HEK293 (cell line): Measurements from ENCODE around the gene JUP.

Source experiments
- CTCF ChIA-PET: fragments of 350-600 bp; formaldehyde crosslinking; extraction: SDS; loops from one replicate; lab custom pipeline; 2021; ENCODE audit warnings: antibody characterized with exemption; lab: Yijun Ruan, JAX
- POLR2A ChIA-PET: fragments of 300-600 bp; formaldehyde crosslinking; extraction: SDS; loops from one replicate; lab custom pipeline; 2020; ENCODE audit warnings: antibody characterized with exemption, inconsistent platforms; lab: Yijun Ruan, JAX
- H3K27ac ChIP-seq: fragments of 200-500 bp; sonication (Bioruptor generic); 2 replicates; pipeline ENCODE4 v1.5.1; 2014; ENCODE audit warnings: low read depth, low read length, control low read depth, inconsistent platforms; ENCODE audit errors: extremely low read depth
- H3K36me3 ChIP-seq, 2 experiments: fragments of 200-500 bp in 1 of 2; sonication (Bioruptor generic) in 1 of 2; 1 replicate in 1 of 2; 2 replicates in 1 of 2; pipeline ENCODE4 v1.5.1; 2014 to 2017; ENCODE audit warnings: inconsistent platforms in 2 of 2, low read length in 2 of 2; ENCODE audit not compliant: control insufficient read depth in 2 of 2, insufficient read depth in 1 of 2
- H3K4me1 ChIP-seq: fragments of 200-500 bp; sonication (Bioruptor generic); 2 replicates; pipeline ENCODE4 v1.5.1; 2014; ENCODE audit warnings: mild to moderate bottlenecking, low read length, inconsistent platforms; ENCODE audit not compliant: control insufficient read depth, insufficient read depth
- H3K4me3 ChIP-seq: 2 replicates; pipeline ENCODE4 v1.5.1; 2011; ENCODE audit warnings: low read depth, mild to moderate bottlenecking, control low read depth, low read length, moderate library complexity
- H3K9me3 ChIP-seq: fragments of 200-500 bp; sonication (Bioruptor generic); 2 replicates; pipeline ENCODE4 v1.5.1; 2014; ENCODE audit warnings: low read depth, low read length, inconsistent platforms; ENCODE audit not compliant: control insufficient read depth, insufficient read depth
- HOXA7 ChIP-seq: sonication (generic); formaldehyde crosslinking; IDR thresholded peaks from 2 replicates; pipeline ENCODE4 v1.8.1; 2022; ENCODE audit warnings: missing genetic modification reagents, borderline replicate concordance
- INSM2 ChIP-seq: fragments of 450-650 bp; formaldehyde crosslinking; IDR thresholded peaks from 2 replicates; pipeline ENCODE4 v1.5.1; 2016; ENCODE audit warnings: missing biosample characterization, missing genetic modification characterization
- SCRT2 ChIP-seq: fragments of 450-650 bp; formaldehyde crosslinking; IDR thresholded peaks from 2 replicates; pipeline ENCODE4 v1.5.1; 2016; ENCODE audit warnings: missing biosample characterization, missing genetic modification characterization
- TCF7L2 ChIP-seq: IDR thresholded peaks from 2 replicates; pipeline ENCODE4 v1.6.1; 2011; ENCODE audit warnings: low read depth, mild to moderate bottlenecking, inconsistent platforms, low read length, moderate library complexity, borderline replicate concordance
- TRIM28 ChIP-seq: IDR thresholded peaks from 2 replicates; pipeline ENCODE4 v1.6.1; 2011; ENCODE audit warnings: low read length, control low read depth, borderline replicate concordance
- ZBTB7A ChIP-seq: fragments of 450-650 bp; formaldehyde crosslinking; IDR thresholded peaks from 2 replicates; pipeline ENCODE4 v1.5.1; 2016; ENCODE audit warnings: low read depth, missing biosample characterization, missing genetic modification characterization
- ZNF133 ChIP-seq: fragments of 450-650 bp; formaldehyde crosslinking; IDR thresholded peaks from 2 replicates; pipeline ENCODE4 v1.5.1; 2016; ENCODE audit warnings: missing biosample characterization, missing genetic modification characterization
- ZNF174 ChIP-seq: fragments of 450-650 bp; formaldehyde crosslinking; IDR thresholded peaks from 2 replicates; pipeline ENCODE4 v1.5.0; 2017; ENCODE audit warnings: missing biosample characterization, mild to moderate bottlenecking, missing genetic modification characterization
- ZNF311 ChIP-seq: fragments of 450-650 bp; formaldehyde crosslinking; IDR thresholded peaks from 2 replicates; pipeline ENCODE4 v1.5.1; 2017; ENCODE audit warnings: missing biosample characterization, missing genetic modification characterization, borderline replicate concordance
- ZNF48 ChIP-seq: fragments of 450-650 bp; formaldehyde crosslinking; IDR thresholded peaks from 2 replicates; pipeline ENCODE4 v1.5.1; 2016; ENCODE audit warnings: missing biosample characterization, missing genetic modification characterization
- ZNF600 ChIP-seq: fragments of 450-650 bp; formaldehyde crosslinking; IDR thresholded peaks from 2 replicates; pipeline ENCODE4 v1.5.1; 2016; ENCODE audit warnings: missing biosample characterization, missing genetic modification characterization
- ZNF670 ChIP-seq: fragments of 450-650 bp; formaldehyde crosslinking; IDR thresholded peaks from 2 replicates; pipeline ENCODE4 v1.5.1; 2016; ENCODE audit warnings: missing biosample characterization, missing genetic modification characterization, low read depth
- ZNF777 ChIP-seq: fragments of 450-650 bp; formaldehyde crosslinking; IDR thresholded peaks from 2 replicates; pipeline ENCODE4 v1.5.1; 2017; ENCODE audit warnings: missing biosample characterization, missing genetic modification characterization, borderline replicate concordance
- ZNF785 ChIP-seq: fragments of 450-650 bp; formaldehyde crosslinking; IDR thresholded peaks from 2 replicates; pipeline ENCODE4 v1.5.1; 2016; ENCODE audit warnings: missing biosample characterization, missing genetic modification characterization
- ZNF843 ChIP-seq: fragments of 450-650 bp; formaldehyde crosslinking; IDR thresholded peaks from 2 replicates; pipeline ENCODE4 v1.5.1; 2016; ENCODE audit warnings: missing biosample characterization, missing genetic modification characterization
- TF ChIP-seq, protein P1 (sequence below): fragments of 450-650 bp; formaldehyde crosslinking; IDR thresholded peaks from 2 replicates; pipeline ENCODE4 v1.5.1; 2016; ENCODE audit warnings: missing biosample characterization, missing genetic modification characterization
- TF ChIP-seq, protein P2 (sequence below): fragments of 450-650 bp; formaldehyde crosslinking; IDR thresholded peaks from 2 replicates; pipeline ENCODE4 v1.5.1; 2016; ENCODE audit warnings: missing biosample characterization, missing genetic modification characterization
- TF ChIP-seq, protein P3 (sequence below): fragments of 450-650 bp; formaldehyde crosslinking; IDR thresholded peaks from 2 replicates; pipeline ENCODE4 v1.5.1; 2016; ENCODE audit warnings: missing biosample characterization, missing genetic modification characterization
- TF ChIP-seq, protein P4 (sequence below): fragments of 450-650 bp; formaldehyde crosslinking; IDR thresholded peaks from 2 replicates; pipeline ENCODE4 v1.5.1; 2016; ENCODE audit warnings: missing biosample characterization, missing genetic modification characterization, low read depth
- TF ChIP-seq, protein P5 (sequence below): fragments of 450-650 bp; formaldehyde crosslinking; IDR thresholded peaks from 2 replicates; pipeline ENCODE4 v1.5.1; 2016; ENCODE audit warnings: missing biosample characterization, missing genetic modification characterization

JUP gene

DNA sequence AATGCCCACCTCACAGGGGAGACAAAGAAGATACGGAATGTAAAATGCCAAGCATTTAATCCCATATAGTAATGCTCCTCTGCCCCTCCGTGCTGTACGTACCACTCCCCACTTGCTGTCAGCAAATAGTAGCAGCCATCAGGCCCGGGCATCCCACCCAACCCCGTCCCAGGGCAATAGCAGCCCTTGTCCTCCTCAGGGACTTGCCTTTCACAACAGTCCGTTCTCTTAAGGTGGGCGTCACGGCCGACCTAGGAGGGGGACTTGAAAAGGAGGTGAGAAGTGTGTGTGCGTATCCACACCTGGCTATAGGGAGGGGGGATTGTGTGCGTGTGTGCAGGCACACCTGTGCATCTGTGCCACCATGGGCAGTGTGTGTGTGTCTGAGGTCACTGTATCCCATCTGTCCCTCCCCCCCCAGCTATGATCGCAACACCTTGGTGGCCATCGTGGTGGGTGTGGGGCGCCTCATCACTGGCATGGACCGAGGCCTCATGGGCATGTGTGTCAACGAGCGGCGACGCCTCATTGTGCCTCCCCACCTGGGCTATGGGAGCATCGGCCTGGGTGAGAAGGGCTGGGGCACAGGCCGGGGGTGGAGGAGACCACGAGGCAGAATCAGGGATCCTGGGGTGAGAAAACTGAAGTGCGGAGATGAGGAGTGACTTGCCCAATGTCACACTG is 30.3 kb upstream of the JUP start (continued):
- TF ChIP-seq, protein P1, sequence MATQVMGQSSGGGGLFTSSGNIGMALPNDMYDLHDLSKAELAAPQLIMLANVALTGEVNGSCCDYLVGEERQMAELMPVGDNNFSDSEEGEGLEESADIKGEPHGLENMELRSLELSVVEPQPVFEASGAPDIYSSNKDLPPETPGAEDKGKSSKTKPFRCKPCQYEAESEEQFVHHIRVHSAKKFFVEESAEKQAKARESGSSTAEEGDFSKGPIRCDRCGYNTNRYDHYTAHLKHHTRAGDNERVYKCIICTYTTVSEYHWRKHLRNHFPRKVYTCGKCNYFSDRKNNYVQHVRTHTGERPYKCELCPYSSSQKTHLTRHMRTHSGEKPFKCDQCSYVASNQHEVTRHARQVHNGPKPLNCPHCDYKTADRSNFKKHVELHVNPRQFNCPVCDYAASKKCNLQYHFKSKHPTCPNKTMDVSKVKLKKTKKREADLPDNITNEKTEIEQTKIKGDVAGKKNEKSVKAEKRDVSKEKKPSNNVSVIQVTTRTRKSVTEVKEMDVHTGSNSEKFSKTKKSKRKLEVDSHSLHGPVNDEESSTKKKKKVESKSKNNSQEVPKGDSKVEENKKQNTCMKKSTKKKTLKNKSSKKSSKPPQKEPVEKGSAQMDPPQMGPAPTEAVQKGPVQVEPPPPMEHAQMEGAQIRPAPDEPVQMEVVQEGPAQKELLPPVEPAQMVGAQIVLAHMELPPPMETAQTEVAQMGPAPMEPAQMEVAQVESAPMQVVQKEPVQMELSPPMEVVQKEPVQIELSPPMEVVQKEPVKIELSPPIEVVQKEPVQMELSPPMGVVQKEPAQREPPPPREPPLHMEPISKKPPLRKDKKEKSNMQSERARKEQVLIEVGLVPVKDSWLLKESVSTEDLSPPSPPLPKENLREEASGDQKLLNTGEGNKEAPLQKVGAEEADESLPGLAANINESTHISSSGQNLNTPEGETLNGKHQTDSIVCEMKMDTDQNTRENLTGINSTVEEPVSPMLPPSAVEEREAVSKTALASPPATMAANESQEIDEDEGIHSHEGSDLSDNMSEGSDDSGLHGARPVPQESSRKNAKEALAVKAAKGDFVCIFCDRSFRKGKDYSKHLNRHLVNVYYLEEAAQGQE (tag by site-specific recombination): no peak
- TF ChIP-seq, protein P2, sequence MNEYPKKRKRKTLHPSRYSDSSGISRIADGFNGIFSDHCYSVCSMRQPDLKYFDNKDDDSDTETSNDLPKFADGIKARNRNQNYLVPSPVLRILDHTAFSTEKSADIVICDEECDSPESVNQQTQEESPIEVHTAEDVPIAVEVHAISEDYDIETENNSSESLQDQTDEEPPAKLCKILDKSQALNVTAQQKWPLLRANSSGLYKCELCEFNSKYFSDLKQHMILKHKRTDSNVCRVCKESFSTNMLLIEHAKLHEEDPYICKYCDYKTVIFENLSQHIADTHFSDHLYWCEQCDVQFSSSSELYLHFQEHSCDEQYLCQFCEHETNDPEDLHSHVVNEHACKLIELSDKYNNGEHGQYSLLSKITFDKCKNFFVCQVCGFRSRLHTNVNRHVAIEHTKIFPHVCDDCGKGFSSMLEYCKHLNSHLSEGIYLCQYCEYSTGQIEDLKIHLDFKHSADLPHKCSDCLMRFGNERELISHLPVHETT (tag by site-specific recombination): no peak
- TF ChIP-seq ZNF670 (tag by site-specific recombination): no peak

DNA sequence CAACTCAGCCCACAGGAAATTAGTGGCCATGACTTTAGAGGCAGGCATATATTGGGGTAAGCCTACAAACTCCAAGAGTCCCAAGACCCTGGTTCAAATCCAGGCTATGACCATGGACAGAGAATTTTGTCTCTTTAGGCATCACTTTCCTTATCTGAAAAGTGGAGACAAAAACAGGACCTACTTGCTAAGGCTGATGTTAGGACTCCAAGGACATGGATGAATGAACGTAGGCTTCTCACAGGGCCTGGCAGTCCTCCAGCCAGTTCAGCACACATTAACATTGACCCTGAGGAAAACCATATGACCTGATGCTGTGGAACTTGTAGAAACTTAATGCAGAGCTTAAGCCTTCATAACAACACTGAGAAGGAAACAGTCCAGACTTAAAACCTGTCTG is 27.7 kb upstream of the JUP start:
- ChIA-PET POLR2A (interaction anchor here (0.6 to 1.3 kb wide), 7 partner anchors 9 to 80 kb away, joined by 3 to 6 read pairs (median 3); partner anchors contain the start of genes HAP1 and KLHL11), CTCF (interaction anchor here (0.6 to 1.6 kb wide), 3 partner anchors 13 to 84 kb away, joined by 4 to 14 read pairs (median 5); no protein-coding TSS in a partner anchor)
- Histone ChIP-seq H3K4me1 (0 out of 2 replicates have a peak, but pooled peaks cover 8% of the 10 kb centered on the region), H3K36me3 (peaks cover 0 to 37% of the 10 kb centered on the region in 2 experiments; a peak in 2 of 3 replicates), H3K4me3 (no peak overlapping the region; the same call in 1 of the 2 replicates), H3K27ac (peak overlapping the region; percentile 89), H3K9me3 (no peaks in the 10 kb centered on the region)
- TF ChIP-seq, protein P1 (tag by site-specific recombination): peak; percentile 89
- no peak for TF ChIP-seq ZNF785
- 0 out of 2 replicates have a peak, but pooled peaks have one; percentile 46 for TF ChIP-seq ZNF600 (tag by site-specific recombination)
- TF ChIP-seq, protein P3, sequence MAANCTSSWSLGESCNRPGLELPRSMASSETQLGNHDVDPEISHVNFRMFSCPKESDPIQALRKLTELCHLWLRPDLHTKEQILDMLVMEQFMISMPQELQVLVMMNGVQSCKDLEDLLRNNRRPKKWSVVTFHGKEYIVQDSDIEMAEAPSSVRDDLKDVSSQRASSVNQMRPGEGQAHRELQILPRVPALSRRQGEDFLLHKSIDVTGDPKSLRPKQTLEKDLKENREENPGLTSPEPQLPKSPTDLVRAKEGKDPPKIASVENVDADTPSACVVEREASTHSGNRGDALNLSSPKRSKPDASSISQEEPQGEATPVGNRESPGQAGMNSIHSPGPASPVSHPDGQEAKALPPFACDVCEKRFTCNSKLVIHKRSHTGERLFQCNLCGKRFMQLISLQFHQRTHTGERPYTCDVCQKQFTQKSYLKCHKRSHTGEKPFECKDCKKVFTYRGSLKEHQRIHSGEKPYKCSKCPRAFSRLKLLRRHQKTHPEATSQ: no peak
- TF ChIP-seq ZNF843 (tag by site-specific recombination): no peak
- no peak for TF ChIP-seq ZNF133 (tag by site-specific recombination)
- TF ChIP-seq TCF7L2: no peak
- no peak for TF ChIP-seq TRIM28
- no peak for TF ChIP-seq INSM2 (tag by site-specific recombination)
- TF ChIP-seq ZNF174 (tag by site-specific recombination): no peak
- TF ChIP-seq, protein P4, sequence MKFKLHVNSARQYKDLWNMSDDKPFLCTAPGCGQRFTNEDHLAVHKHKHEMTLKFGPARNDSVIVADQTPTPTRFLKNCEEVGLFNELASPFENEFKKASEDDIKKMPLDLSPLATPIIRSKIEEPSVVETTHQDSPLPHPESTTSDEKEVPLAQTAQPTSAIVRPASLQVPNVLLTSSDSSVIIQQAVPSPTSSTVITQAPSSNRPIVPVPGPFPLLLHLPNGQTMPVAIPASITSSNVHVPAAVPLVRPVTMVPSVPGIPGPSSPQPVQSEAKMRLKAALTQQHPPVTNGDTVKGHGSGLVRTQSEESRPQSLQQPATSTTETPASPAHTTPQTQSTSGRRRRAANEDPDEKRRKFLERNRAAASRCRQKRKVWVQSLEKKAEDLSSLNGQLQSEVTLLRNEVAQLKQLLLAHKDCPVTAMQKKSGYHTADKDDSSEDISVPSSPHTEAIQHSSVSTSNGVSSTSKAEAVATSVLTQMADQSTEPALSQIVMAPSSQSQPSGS (tag by site-specific recombination): no peak
- TF ChIP-seq ZNF777 (tag by site-specific recombination): no peak
- peak; percentile 38; the same call in 1 of the 2 replicates for TF ChIP-seq SCRT2 (tag by site-specific recombination)
- TF ChIP-seq ZNF311: no peak
- TF ChIP-seq ZBTB7A (tag by site-specific recombination): no peak
- no peak for TF ChIP-seq HOXA7 (CRISPR knock-in tag)
- no peak for TF ChIP-seq ZNF48 (tag by site-specific recombination)
- TF ChIP-seq, protein P5, sequence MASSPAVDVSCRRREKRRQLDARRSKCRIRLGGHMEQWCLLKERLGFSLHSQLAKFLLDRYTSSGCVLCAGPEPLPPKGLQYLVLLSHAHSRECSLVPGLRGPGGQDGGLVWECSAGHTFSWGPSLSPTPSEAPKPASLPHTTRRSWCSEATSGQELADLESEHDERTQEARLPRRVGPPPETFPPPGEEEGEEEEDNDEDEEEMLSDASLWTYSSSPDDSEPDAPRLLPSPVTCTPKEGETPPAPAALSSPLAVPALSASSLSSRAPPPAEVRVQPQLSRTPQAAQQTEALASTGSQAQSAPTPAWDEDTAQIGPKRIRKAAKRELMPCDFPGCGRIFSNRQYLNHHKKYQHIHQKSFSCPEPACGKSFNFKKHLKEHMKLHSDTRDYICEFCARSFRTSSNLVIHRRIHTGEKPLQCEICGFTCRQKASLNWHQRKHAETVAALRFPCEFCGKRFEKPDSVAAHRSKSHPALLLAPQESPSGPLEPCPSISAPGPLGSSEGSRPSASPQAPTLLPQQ: no peak
